K562 (cell line): ENCODE results near the gene ANKZF1. TPM values are rescaled to one million over a fixed set of nuclear protein-coding genes. Genes with fewer than 3 reads are reported as not detected.

Source experiments
- ARID2 ChIP-seq: fragments of 450-650 bp; IDR thresholded peaks from 2 replicates; pipeline ENCODE4 v1.6.1; 2017; ENCODE audit warnings: antibody characterized with exemption, mild to moderate bottlenecking
- ASH1L ChIP-seq: fragments of 450-650 bp; IDR thresholded peaks from 2 replicates; pipeline ENCODE4 v1.6.1; 2018; ENCODE audit warnings: borderline replicate concordance, mild to moderate bottlenecking, low read depth; ENCODE audit not compliant: partially characterized antibody
- BHLHE40 ChIP-seq: IDR thresholded peaks from 2 replicates; pipeline ENCODE4 v1.6.1; 2011; ENCODE audit warnings: low read length, improper control_type of control experiment
- CAMTA2 ChIP-seq: fragments of 250-450 bp; sonication (Bioruptor Pico); conservative IDR thresholded peaks from 2 replicates; pipeline ENCODE4 v1.5.1; 2022
- CC2D1A ChIP-seq: fragments of 450-650 bp; IDR thresholded peaks from 2 replicates; pipeline ENCODE4 v1.6.1; 2017; ENCODE audit warnings: mild to moderate bottlenecking
- CEBPB ChIP-seq: fragments of 450-650 bp; IDR thresholded peaks from 2 replicates; pipeline ENCODE4 v1.6.1; 2016; ENCODE audit warnings: missing genetic modification characterization, missing compliant biosample characterization
- EZH2 ChIP-seq: IDR thresholded peaks from 2 replicates; pipeline ENCODE4 v1.6.1; 2012; ENCODE audit warnings: low read depth, mild to moderate bottlenecking, inconsistent platforms, low read length, borderline replicate concordance
- FOXK1 ChIP-seq: sonication (generic); formaldehyde crosslinking; IDR thresholded peaks from 2 replicates; pipeline ENCODE4 v1.8.0; 2022; ENCODE audit warnings: missing genetic modification reagents, mild to moderate bottlenecking, borderline replicate concordance
- GTF2E2 ChIP-seq: fragments of 200-800 bp; sonication (Bioruptor generic); IDR thresholded peaks from 2 replicates; pipeline ENCODE4 v1.6.1; 2016; ENCODE audit warnings: missing genetic modification characterization, missing compliant biosample characterization
- HLTF ChIP-seq: fragments of 450-650 bp; IDR thresholded peaks from 2 replicates; pipeline ENCODE4 v1.6.1; 2016
- NFATC3 ChIP-seq: fragments of 450-650 bp; IDR thresholded peaks from 2 replicates; pipeline ENCODE4 v1.6.1; 2017; ENCODE audit warnings: mild to moderate bottlenecking
- NR3C1 ChIP-seq: sonication (generic); formaldehyde crosslinking; IDR thresholded peaks from 2 replicates; pipeline ENCODE4 v1.8.1; 2022; ENCODE audit warnings: missing genetic modification reagents
- POLR2A ChIP-seq: fragments of 450-650 bp; conservative IDR thresholded peaks from 2 replicates; pipeline ENCODE4 v1.6.1; 2016
- POLR3G ChIP-seq: IDR thresholded peaks from 2 replicates; pipeline ENCODE4 v1.6.1; 2011; ENCODE audit not compliant: insufficient read length, insufficient replicate concordance; ENCODE audit errors: extremely low read depth
- RHOXF2B ChIP-seq: fragments of 250-450 bp; sonication (Bioruptor Pico); conservative IDR thresholded peaks from 2 replicates; pipeline ENCODE4 v1.5.1; 2021
- SAFB2 ChIP-seq: fragments of 200-400 bp; formaldehyde crosslinking; IDR thresholded peaks from 2 replicates; pipeline ENCODE4 v1.6.1; 2018; ENCODE audit warnings: borderline replicate concordance, low read length, low read depth, moderate library complexity; ENCODE audit not compliant: severe bottlenecking
- SLC30A9 ChIP-seq: fragments of 250-450 bp; sonication (Bioruptor Pico); IDR thresholded peaks from 2 replicates; pipeline ENCODE4 v1.8.0; 2022; ENCODE audit warnings: mild to moderate bottlenecking, moderate library complexity
- SPI1 ChIP-seq: IDR thresholded peaks from 2 replicates; pipeline ENCODE4 v1.6.1; 2011; ENCODE audit warnings: low read depth, low read length, control low read depth, borderline replicate concordance
- SRSF7 ChIP-seq: fragments of 200-400 bp; formaldehyde crosslinking; optimal IDR thresholded peaks from 2 replicates; pipeline ENCODE3; 2017; ENCODE audit warnings: mild to moderate bottlenecking, low read depth, low read length
- TSC22D4 ChIP-seq: fragments of 450-650 bp; IDR thresholded peaks from 2 replicates; pipeline ENCODE4 v1.6.1; 2016; ENCODE audit warnings: missing genetic modification characterization, missing biosample characterization, control low read depth
- ZBTB12 ChIP-seq: fragments of 250-450 bp; sonication (Bioruptor Pico); IDR thresholded peaks from 2 replicates; pipeline ENCODE4 v1.4.0; 2020
- ZFP30 ChIP-seq: fragments of 250-450 bp; sonication (Bioruptor Pico); IDR thresholded peaks from 2 replicates; pipeline ENCODE4 v1.8.0; 2022; ENCODE audit warnings: moderate library complexity, mild to moderate bottlenecking, inconsistent platforms, borderline replicate concordance
- ZNF133 ChIP-seq: fragments of 250-450 bp; sonication (Bioruptor Pico); IDR thresholded peaks from 2 replicates; pipeline ENCODE4 v1.4.0; 2020; ENCODE audit warnings: mild to moderate bottlenecking
- ZNF140 ChIP-seq: fragments of 250-450 bp; sonication (Bioruptor Pico); IDR thresholded peaks from 2 replicates; pipeline ENCODE4 v1.8.0; 2021; ENCODE audit warnings: moderate library complexity, mild to moderate bottlenecking, inconsistent platforms
- ZNF263 ChIP-seq: sonication (generic); formaldehyde crosslinking; IDR thresholded peaks from 2 replicates; pipeline ENCODE4 v1.8.0; 2022; ENCODE audit warnings: mild to moderate bottlenecking, missing genetic modification reagents, borderline replicate concordance
- ZNF395 ChIP-seq: fragments of 200-800 bp; sonication (Bioruptor generic); IDR thresholded peaks from 2 replicates; pipeline ENCODE4 v1.6.1; 2017; ENCODE audit warnings: missing genetic modification characterization, missing compliant biosample characterization
- polyA plus RNA-seq, 8 experiments: library from polyadenylated mRNA; depleted of rRNA in 4 of 8; stranded (reverse) in 5 of 8; unstranded in 3 of 8; fragments of >200 nt; fragmentation: Nextera tagmentation in 2 of 8; fragmentation: Illumina TruSeq in 1 of 8; extraction: Ambion mirVana in 2 of 8; extraction: Trizol in 1 of 8; gene quantifications; 2 replicates each; pipeline versions ENCODE4 v1.2.1 to v1.2.3, GENCODE V29; 2011 to 2014; ENCODE audit warnings: inconsistent platforms in 1 of 8, missing spikeins in 1 of 8
- total RNA-seq, 7 experiments: library from RNA; depleted of rRNA in 6 of 7; stranded (reverse); fragments of >200 nt in 6 of 7; fragmentation: Illumina TruSeq in 2 of 7; extraction: Trizol in 2 of 7; gene quantifications; 2 replicates each; pipeline versions ENCODE4 v1.2.1 to v1.2.3, GENCODE V29; 2011 to 2021; ENCODE audit warnings: low replicate concordance in 1 of 7

ANKZF1 gene
- total and polyA plus RNA-seq, 9 of the 15 experiments (the other 6 are each of a cell fraction or from before 2014, with no cell fraction given) = 3.1 to 60.6 (median 31.0) TPM

- no peak for TF ChIP-seq EZH2
- 0 out of 2 replicates have a peak, but pooled peaks have one; percentile 21 for TF ChIP-seq ZNF263 (CRISPR knock-in tag)
- no peak for TF ChIP-seq NFATC3
- 0 out of 2 replicates have a peak, but pooled peaks have one; percentile 21 for TF ChIP-seq HLTF
- no peak for TF ChIP-seq TSC22D4 (tag)
- no peak for TF ChIP-seq ASH1L
- no peak for TF ChIP-seq SAFB2
- peak; percentile 95 for TF ChIP-seq CC2D1A
- no peak for TF ChIP-seq POLR3G
- no peak for TF ChIP-seq SPI1
- no peak for TF ChIP-seq SLC30A9 (CRISPR knock-in tag)
- TF ChIP-seq ZBTB12 (CRISPR knock-in tag) = peak; percentile 64
- TF ChIP-seq SRSF7 = no peak
- TF ChIP-seq RHOXF2B (CRISPR knock-in tag) = no peak
- no peak for TF ChIP-seq ZNF140 (CRISPR knock-in tag)
- TF ChIP-seq CEBPB (tag) = no peak
- no peak for TF ChIP-seq ZFP30 (CRISPR knock-in tag)
- no peak for TF ChIP-seq FOXK1 (CRISPR knock-in tag)
- TF ChIP-seq CAMTA2 (CRISPR knock-in tag) = no peak
- no peak for TF ChIP-seq ARID2
- no peak for TF ChIP-seq ZNF133
- TF ChIP-seq BHLHE40 = peak; percentile 73
- TF ChIP-seq NR3C1 (CRISPR knock-in tag) = no peak
- no peak for TF ChIP-seq POLR2A
- no peak for TF ChIP-seq GTF2E2 (tag)
- peak; percentile 99 for TF ChIP-seq ZNF395 (CRISPR knock-in tag)
Measured at GRCh38 chr2:219279151-219279915, 49.7 kb downstream of the ANKZF1 start, which contains the start of gene DNAJB2 (continued).
